GM12875 (cell line): Measurements from ENCODE around the gene PNPLA6.
"Not testable (repeated sequence)": the region's sequence is repeated elsewhere in the genome, so short reads cannot be mapped to it uniquely, and the experiment has no call there.

Source experiments
- H3K4me3 ChIP-seq: one replicate; pipeline ENCODE4 v1.5.1; 2011; ENCODE audit warnings: low read depth, low read length, control low read depth
- TF ChIP-seq, protein P1 (sequence below): IDR thresholded peaks from 2 replicates; pipeline ENCODE4 v1.5.1; 2011; ENCODE audit warnings: low read depth, mild to moderate bottlenecking, control low read depth, inconsistent platforms, low read length, moderate library complexity, borderline replicate concordance; ENCODE audit not compliant: insufficient read depth

The PNPLA6 gene

DNA sequence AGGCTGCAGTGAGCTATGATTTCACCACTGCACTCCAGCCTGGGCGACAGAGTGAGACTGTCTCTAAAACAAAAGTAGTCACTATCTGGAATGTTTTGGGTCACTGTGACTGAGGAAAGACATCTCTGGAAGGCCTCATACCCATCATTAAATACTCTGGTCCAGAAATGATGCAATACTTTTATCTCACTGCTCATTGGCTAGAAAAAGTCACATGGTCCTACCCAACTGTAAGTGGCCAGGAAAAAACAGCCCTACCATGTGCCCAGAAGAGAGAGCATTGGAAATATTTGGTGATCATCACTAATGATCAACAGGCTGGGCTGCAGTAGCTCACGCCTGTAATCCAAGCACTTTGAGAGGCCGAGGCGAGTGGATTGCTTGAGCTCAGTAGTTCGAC lies 29.8 kb downstream of the PNPLA6 start:
- TF ChIP-seq, protein P1, sequence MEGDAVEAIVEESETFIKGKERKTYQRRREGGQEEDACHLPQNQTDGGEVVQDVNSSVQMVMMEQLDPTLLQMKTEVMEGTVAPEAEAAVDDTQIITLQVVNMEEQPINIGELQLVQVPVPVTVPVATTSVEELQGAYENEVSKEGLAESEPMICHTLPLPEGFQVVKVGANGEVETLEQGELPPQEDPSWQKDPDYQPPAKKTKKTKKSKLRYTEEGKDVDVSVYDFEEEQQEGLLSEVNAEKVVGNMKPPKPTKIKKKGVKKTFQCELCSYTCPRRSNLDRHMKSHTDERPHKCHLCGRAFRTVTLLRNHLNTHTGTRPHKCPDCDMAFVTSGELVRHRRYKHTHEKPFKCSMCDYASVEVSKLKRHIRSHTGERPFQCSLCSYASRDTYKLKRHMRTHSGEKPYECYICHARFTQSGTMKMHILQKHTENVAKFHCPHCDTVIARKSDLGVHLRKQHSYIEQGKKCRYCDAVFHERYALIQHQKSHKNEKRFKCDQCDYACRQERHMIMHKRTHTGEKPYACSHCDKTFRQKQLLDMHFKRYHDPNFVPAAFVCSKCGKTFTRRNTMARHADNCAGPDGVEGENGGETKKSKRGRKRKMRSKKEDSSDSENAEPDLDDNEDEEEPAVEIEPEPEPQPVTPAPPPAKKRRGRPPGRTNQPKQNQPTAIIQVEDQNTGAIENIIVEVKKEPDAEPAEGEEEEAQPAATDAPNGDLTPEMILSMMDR: no peak
- H3K4me3 ChIP-seq: no peak overlapping the region

DNA sequence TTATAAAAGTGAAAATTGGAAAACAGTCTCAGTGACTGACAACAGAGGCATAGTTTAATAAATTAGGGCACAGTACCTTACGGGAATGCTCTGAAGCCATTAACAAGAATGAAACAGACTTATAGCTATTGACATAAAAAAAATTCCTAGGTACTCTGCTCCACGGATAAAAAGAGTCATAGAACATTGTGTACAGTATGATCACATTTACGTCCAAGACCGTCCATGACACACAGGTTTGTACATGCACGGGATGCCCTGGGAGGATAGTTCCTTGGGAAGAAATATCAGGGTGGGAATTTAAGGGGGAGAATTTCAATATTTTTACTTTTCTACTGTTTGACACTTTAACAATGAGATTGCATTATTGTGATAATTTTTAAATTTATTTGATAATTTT lies 35.2 kb downstream of the PNPLA6 start:
- TF ChIP-seq, protein P1: no peak
- no peak overlapping the region for H3K4me3 ChIP-seq

DNA sequence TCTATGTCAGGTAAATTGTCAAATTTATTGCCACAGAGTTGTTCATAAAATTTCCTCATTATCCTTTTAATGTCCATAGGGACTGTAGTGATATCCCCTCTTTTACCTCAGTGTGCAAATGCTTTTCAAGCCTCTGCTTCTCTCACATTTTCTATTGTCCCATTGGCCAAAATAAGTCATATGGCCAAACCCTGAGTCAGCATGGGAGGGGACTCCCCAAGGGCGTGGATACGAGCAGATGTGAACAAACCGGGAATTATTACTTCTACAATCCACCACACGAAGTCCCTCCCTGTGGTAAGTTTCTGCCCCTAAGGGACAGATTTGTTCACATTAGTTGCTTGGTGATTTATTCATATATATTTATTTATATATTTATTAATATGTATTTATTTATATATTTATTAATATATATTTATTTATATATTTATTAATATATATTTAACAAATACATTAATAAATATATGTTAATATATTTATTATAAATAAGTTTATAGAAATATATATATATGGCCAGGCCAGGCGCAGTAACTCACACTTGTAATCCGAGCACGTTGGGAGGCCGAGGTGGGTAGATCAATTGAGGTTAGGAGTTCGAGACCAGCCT lies 40.0 kb downstream of the PNPLA6 start:
- no peak overlapping the region for H3K4me3 ChIP-seq
- TF ChIP-seq, protein P1: no peak

DNA sequence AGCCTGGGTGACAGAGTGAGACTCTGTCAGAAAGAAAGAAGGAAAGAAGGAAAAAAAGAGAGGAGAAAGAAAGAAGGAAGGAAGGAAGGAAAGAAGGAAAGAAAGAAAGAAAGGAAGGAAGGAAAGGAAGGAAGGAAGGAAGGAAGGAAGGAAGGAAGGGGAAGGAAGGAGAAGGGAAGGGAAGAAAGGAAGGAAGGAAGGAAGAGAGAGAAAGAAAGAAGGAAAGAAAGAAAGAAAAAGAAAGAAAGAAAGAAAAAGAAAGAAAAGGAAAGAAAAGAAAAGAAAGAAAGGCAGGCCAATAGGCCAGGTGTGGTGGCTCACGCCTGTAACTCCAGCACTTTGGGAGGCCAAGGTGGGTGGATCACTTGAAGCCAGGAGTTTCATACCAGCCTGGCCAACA lies 41.9 kb downstream of the PNPLA6 start:
- H3K4me3 ChIP-seq: not testable (repeated sequence)

DNA sequence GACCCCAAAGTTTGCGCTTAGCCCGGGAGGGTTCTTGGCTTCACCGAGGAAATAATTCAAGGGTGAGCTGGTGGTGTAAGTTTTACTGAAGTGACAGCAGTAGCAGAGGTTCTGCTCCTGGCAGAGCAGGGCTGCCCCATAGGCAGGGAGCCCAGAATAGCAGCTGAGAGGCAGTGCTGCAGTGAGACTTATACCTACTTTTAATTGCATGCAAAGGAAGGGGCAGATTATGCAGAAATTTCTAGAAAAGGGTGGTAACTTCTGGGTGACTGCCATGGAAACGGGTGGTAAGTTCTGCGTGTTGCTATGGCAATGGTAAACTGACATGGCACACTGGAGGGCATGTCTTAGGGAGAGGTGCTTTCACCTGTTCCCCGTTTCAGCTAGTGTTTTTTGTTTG lies 42.6 kb downstream of the PNPLA6 start:
- TF ChIP-seq, protein P1: no peak
- no peak overlapping the region for H3K4me3 ChIP-seq

DNA sequence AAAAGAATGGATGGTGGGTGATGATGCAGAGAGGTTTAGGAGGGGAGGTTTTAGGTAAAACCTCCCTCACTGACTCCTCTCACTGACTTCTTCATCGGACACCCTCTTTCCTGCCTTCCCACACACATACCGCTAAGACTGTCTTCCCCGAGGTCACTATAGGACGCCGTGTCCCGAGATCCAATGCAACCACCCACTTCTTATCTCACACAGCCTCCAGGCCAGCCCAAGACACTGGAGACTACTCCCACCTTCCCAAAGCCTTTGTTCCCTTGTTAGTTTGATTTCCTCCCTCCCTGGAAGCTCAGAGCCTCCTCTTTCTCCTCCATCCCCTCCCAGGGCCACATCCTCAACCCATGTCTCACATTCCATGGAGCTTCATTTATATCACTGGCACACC lies 43.7 kb downstream of the PNPLA6 start:
- TF ChIP-seq, protein P1: no peak
- H3K4me3 ChIP-seq: no peak overlapping the region

DNA sequence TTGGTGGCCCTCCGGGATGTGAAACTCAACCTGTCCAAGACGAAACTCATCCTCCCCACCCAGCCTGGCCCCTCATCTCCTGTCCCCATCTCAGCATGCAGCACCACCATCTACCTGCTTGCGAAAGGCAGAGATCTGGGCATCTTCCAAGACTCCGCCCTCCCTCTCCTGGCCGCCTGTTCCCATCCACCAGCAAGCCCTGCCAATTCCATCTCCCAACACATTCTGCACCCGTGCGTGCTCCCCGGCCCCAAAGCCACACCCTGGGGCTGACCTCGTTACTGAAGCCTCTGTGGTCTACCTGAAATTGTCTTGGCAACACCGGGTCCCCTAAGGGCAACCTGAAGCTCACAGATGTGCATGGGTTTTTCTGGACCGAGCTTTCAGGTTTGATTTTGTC lies 46.9 kb downstream of the PNPLA6 start:
- H3K4me3 ChIP-seq: no peak overlapping the region
- TF ChIP-seq, protein P1: no peak

DNA sequence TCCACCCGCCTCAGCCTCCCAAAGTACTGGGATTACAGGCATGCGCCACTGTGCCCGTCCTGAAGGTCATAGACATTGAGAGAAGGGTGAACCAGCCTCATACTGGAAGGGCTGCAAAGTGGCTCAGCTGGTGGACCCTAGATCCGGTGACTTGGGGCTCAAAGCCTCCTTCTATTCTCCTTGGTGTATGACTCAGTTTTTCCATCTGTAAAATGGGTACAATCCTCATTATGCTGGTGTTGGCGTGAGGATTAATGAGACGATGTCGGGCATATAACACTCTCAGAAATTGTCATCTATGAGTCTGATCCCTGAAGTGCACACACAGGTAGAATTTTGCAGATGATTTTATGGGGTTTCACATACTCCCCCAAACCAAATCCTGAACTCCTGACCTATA lies 54.3 kb downstream of the PNPLA6 start:
- TF ChIP-seq, protein P1: no peak
- H3K4me3 ChIP-seq: no peak overlapping the region
